Fibroblast of lung (primary cell): Measurements from ENCODE around the gene LIPK.

Source experiments
- EZH2 ChIP-seq: IDR thresholded peaks from 2 replicates; pipeline ENCODE4 v1.5.1; 2012; ENCODE audit warnings: low read length, control low read depth, mild to moderate bottlenecking; ENCODE audit errors: missing control alignments
- TF ChIP-seq, protein P1 (sequence below), 2 donors: IDR thresholded peaks in 1 of 2; conservative IDR thresholded peaks in 1 of 2; 1 replicate in 1 of 2; 2 replicates in 1 of 2; pipeline ENCODE4 v1.5.1; 2011 to 2012; ENCODE audit warnings: low read length in 2 of 2, control low read depth in 1 of 2, inconsistent platforms in 1 of 2, low read depth in 1 of 2, mild to moderate bottlenecking in 1 of 2

DNA sequence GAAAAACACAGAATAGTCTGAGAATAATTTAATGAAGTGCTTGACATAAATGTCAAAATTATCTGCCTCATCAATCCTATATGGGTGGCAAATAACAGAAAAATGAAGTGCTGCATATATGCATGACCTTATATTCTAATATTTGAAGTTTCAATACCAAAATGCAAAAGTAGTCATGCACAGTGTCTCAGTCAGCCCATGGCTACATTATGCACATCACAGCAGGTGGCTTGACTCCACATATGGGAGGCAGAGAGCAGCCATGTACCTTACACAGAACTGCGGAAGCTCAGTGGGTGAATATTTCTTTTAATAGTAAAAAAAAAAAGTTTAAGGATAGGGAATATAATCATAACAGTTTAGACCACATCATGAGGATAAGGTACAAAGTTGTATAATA is 36.4 kb downstream of the LIPK start:
- TF ChIP-seq, protein P1, sequence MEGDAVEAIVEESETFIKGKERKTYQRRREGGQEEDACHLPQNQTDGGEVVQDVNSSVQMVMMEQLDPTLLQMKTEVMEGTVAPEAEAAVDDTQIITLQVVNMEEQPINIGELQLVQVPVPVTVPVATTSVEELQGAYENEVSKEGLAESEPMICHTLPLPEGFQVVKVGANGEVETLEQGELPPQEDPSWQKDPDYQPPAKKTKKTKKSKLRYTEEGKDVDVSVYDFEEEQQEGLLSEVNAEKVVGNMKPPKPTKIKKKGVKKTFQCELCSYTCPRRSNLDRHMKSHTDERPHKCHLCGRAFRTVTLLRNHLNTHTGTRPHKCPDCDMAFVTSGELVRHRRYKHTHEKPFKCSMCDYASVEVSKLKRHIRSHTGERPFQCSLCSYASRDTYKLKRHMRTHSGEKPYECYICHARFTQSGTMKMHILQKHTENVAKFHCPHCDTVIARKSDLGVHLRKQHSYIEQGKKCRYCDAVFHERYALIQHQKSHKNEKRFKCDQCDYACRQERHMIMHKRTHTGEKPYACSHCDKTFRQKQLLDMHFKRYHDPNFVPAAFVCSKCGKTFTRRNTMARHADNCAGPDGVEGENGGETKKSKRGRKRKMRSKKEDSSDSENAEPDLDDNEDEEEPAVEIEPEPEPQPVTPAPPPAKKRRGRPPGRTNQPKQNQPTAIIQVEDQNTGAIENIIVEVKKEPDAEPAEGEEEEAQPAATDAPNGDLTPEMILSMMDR (conservative IDR thresholded peaks at IDR 0.05 in 1 of 2, IDR thresholded peaks at IDR 0.05 in 1 of 2; ENCODE audit: low read depth in 1 of 2, low read length in 2 of 2), result no peak
- TF ChIP-seq EZH2, result no peak
